ENCODE data around the gene UHRF2. TPM values are rescaled to one million over a fixed set of nuclear protein-coding genes. Genes with fewer than 3 reads are reported as not detected.
A peak's percentile ranks its signal among the peaks of the same experiment; 100 is the strongest.

UHRF2 gene
- total RNA-seq, 1 experiment from 2014 or later, result 58.3 TPM

GRCh38 chr9:6440405-6440804 is 27.4 kb downstream of the UHRF2 start:
- ChIA-PET CTCF (interaction anchor here (0.6 to 1.1 kb wide), 3 partner anchors 8 to 88 kb away, joined by 3 to 4 read pairs (median 3); no protein-coding TSS in a partner anchor), POLR2A (interaction anchor here (0.9 kb wide), 1 partner anchor 9 kb away, joined by 5 read pairs; no protein-coding TSS in a partner anchor)
- TF ChIP-seq CTCF (IDR thresholded peaks at IDR 0.05; ENCODE audit: unreplicated experiment), result no peak
- Mint-ChIP-seq H3K4me1 (ENCODE audit: insufficient read depth, unreplicated experiment) (peaks cover 20% of the 10 kb centered on the region), H3K4me3 (ENCODE audit: unreplicated experiment) (no peak overlapping the region), H3K9me3 (ENCODE audit: unreplicated experiment) (no peaks in the 10 kb centered on the region), H3K27me3 (ENCODE audit: insufficient read depth, unreplicated experiment) (no peaks in the 10 kb centered on the region), H3K36me3 (ENCODE audit: insufficient read depth, unreplicated experiment) (peaks cover 17% of the 10 kb centered on the region), H3K27ac (ENCODE audit: low read depth, unreplicated experiment) (no peak overlapping the region)
- no peak for DNase-seq (ENCODE audit: unreplicated experiment)
- intact Hi-C loops (cut with micrococcal nuclease), result no loop called here
- no TSS peak for BruUV-seq (replicated peaks)

- H3K9me3 Mint-ChIP-seq (ENCODE audit: unreplicated experiment), result no peaks in the 10 kb centered on the region
- H3K4me3 Mint-ChIP-seq (ENCODE audit: unreplicated experiment), result no peak overlapping the region
- BruUV-seq (replicated peaks), result no TSS peak
- ChIA-PET POLR2A (interaction anchor here (1.1 kb wide), 1 partner anchor 11 kb away, joined by 3 read pairs; no protein-coding TSS in a partner anchor), CTCF (no interaction called here)
- intact Hi-C loops (cut with micrococcal nuclease), result no loop called here
- H3K27me3 Mint-ChIP-seq (ENCODE audit: insufficient read depth, unreplicated experiment), result no peaks in the 10 kb centered on the region
- DNase-seq (ENCODE audit: unreplicated experiment), result peak; percentile 34
- H3K36me3 Mint-ChIP-seq (ENCODE audit: insufficient read depth, unreplicated experiment), result peaks cover 26% of the 10 kb centered on the region
- peaks cover 16% of the 10 kb centered on the region for H3K4me1 Mint-ChIP-seq (ENCODE audit: insufficient read depth, unreplicated experiment)
- no peak for TF ChIP-seq CTCF (IDR thresholded peaks at IDR 0.05; ENCODE audit: unreplicated experiment)
- no peak overlapping the region for H3K27ac Mint-ChIP-seq (ENCODE audit: low read depth, unreplicated experiment)
These were observed 28.3 kb downstream of the UHRF2 start for GRCh38 chr9:6441269-6441668.

GRCh38 chr9:6443661-6444060 is 30.7 kb downstream of the UHRF2 start:
- no peak overlapping the region for H3K4me3 Mint-ChIP-seq (ENCODE audit: unreplicated experiment)
- no peak for DNase-seq (ENCODE audit: unreplicated experiment)
- peaks cover 26% of the 10 kb centered on the region for H3K4me1 Mint-ChIP-seq (ENCODE audit: insufficient read depth, unreplicated experiment)
- intact Hi-C loops (cut with micrococcal nuclease), result no loop called here
- no TSS peak for BruUV-seq (replicated peaks)
- no peak for TF ChIP-seq CTCF (IDR thresholded peaks at IDR 0.05; ENCODE audit: unreplicated experiment)
- H3K27ac Mint-ChIP-seq (ENCODE audit: low read depth, unreplicated experiment), result no peak overlapping the region
- CTCF ChIA-PET, result no interaction called here
- H3K9me3 Mint-ChIP-seq (ENCODE audit: unreplicated experiment), result no peaks in the 10 kb centered on the region
- H3K27me3 Mint-ChIP-seq (ENCODE audit: insufficient read depth, unreplicated experiment), result no peaks in the 10 kb centered on the region
- POLR2A ChIA-PET, result no interaction called here
- peaks cover 17% of the 10 kb centered on the region for H3K36me3 Mint-ChIP-seq (ENCODE audit: insufficient read depth, unreplicated experiment)

GRCh38 chr9:6444128-6444527 is 31.1 kb downstream of the UHRF2 start:
- no peak for TF ChIP-seq CTCF (IDR thresholded peaks at IDR 0.05; ENCODE audit: unreplicated experiment)
- H3K9me3 Mint-ChIP-seq (ENCODE audit: unreplicated experiment), result no peaks in the 10 kb centered on the region
- peaks cover 25% of the 10 kb centered on the region for H3K4me1 Mint-ChIP-seq (ENCODE audit: insufficient read depth, unreplicated experiment)
- peaks cover 17% of the 10 kb centered on the region for H3K36me3 Mint-ChIP-seq (ENCODE audit: insufficient read depth, unreplicated experiment)
- DNase-seq (ENCODE audit: unreplicated experiment), result no peak
- H3K27ac Mint-ChIP-seq (ENCODE audit: low read depth, unreplicated experiment), result peak overlapping the region; percentile 16
- intact Hi-C loops (cut with micrococcal nuclease), result no loop called here
- POLR2A ChIA-PET, result no interaction called here
- no peaks in the 10 kb centered on the region for H3K27me3 Mint-ChIP-seq (ENCODE audit: insufficient read depth, unreplicated experiment)
- CTCF ChIA-PET, result interaction anchor here (0.6 kb wide), 1 partner anchor 51 kb away, joined by 3 read pairs; no protein-coding TSS in a partner anchor
- no peak overlapping the region for H3K4me3 Mint-ChIP-seq (ENCODE audit: unreplicated experiment)
- no TSS peak for BruUV-seq (replicated peaks)

Measured in MCF 10A (cell line).